ENCODE results near the gene FRYL. TPM values are rescaled to one million over a fixed set of nuclear protein-coding genes. Genes with fewer than 3 reads are reported as not detected.

FRYL gene
- total and polyA plus RNA-seq, 12 donors = 11.7 to 60.1 (median 36.4) TPM

DNA sequence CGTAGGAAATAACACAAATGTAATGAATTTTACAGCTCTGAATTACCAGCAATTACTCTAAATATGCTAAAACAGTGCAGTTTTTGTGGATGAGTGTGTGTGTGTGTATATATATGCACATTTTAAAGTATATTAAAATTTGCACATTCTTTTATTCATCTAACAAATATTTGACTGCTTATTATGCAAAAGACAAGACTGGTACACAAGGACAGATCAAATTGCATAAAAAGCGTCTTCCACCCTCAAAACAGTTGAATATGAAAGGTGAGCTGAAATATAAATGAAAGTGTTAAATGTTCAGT is 276.1 kb downstream of the FRYL start:
- no peak overlapping the region for H3K4me3 ChIP-seq
- ATAC-seq = no peak
- H3K9me3 ChIP-seq = no peaks in the 10 kb centered on the region
- intact Hi-C loops (cut with DNase I) = no loop called here
- WGBS, 2 donors = 91 to 93% methylated on average over 2 of the region's 2 CpGs
- no peak for DNase-seq
- no peaks in the 10 kb centered on the region for H3K27me3 ChIP-seq
- H3K36me3 ChIP-seq = peaks cover 0 to 100% (median 50%) of the 10 kb centered on the region in 9 donors
- H3K4me1 ChIP-seq = no peaks in the 10 kb centered on the region
- TF ChIP-seq, protein P1, sequence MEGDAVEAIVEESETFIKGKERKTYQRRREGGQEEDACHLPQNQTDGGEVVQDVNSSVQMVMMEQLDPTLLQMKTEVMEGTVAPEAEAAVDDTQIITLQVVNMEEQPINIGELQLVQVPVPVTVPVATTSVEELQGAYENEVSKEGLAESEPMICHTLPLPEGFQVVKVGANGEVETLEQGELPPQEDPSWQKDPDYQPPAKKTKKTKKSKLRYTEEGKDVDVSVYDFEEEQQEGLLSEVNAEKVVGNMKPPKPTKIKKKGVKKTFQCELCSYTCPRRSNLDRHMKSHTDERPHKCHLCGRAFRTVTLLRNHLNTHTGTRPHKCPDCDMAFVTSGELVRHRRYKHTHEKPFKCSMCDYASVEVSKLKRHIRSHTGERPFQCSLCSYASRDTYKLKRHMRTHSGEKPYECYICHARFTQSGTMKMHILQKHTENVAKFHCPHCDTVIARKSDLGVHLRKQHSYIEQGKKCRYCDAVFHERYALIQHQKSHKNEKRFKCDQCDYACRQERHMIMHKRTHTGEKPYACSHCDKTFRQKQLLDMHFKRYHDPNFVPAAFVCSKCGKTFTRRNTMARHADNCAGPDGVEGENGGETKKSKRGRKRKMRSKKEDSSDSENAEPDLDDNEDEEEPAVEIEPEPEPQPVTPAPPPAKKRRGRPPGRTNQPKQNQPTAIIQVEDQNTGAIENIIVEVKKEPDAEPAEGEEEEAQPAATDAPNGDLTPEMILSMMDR (IDR thresholded peaks at IDR 0.05) = no peak
- no peak overlapping the region for H3K27ac ChIP-seq

DNA sequence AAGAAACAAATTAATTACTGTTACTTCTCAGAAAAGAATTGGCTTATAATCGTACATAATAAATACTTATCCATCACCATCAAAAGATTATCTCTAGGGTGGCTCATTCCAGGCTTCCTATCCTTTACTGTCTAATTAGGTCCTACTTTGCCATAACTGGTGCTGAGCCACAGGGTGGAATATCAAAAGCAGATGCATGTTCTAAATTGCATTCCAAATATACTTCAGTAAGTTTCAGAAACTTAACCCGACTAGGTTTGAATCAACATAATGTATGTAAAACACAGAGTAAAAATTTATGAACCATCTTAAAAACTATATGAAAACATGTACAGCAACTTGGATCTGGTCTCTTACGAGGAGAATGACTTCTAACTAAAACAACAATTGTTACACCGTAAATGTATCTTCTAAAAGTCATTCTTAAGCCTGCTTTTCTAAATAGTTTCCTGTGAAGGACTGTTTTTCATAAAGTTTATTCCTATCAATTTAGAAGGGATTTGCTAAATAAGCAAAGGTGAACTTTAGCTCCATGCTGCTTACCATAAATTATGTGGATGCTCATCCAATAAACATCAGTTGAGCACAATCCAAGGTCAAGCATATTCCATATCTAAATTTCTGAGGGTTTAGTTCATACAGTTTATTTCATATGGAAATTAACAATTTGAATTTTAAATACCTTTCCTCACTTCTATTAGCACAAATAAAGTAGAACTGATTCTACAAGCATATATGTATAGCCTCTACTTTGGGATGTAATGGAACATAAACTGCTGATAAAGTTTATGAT is 276.6 kb downstream of the FRYL start:
- 70 to 72% methylated on average over 4 of the region's 4 CpGs for WGBS, 2 donors
- TF ChIP-seq, protein P1 (IDR thresholded peaks at IDR 0.05) = no peak
- DNase-seq (no peak), ATAC-seq (no peak)
- Histone ChIP-seq H3K4me3 (no peak overlapping the region), H3K36me3 (peaks cover 0 to 100% (median 52%) of the 10 kb centered on the region in 9 donors), H3K4me1 (no peaks in the 10 kb centered on the region), H3K27me3 (no peaks in the 10 kb centered on the region), H3K9me3 (no peaks in the 10 kb centered on the region), H3K27ac (no peak overlapping the region)
- intact Hi-C loops (cut with DNase I) = no loop called here

DNA sequence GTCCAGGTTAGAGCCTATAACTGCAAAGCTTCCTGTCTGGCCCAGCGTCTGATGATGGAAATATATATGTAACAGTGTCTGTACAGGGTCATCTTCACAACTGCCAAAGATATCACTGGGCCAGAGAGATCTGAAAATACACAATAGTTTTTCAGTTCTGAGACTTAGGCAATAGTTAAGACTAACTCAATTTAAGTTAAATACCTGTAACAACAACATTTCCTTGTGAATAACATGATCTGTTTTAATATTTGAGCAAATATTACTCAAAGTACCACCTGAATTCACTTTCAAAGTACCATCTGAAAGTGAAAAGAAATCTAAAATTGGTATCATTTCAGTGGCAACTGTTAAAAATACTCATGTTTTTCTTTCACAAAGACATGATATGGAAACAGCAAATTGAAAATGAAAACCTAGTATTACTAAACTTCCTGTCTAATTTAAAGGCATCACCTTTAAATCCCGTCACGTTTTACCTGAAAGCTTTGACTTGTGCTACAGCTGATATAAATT is 280.5 kb downstream of the FRYL start:
- no peaks in the 10 kb centered on the region for H3K27me3 ChIP-seq
- H3K36me3 ChIP-seq = peaks cover 0 to 87% (median 34%) of the 10 kb centered on the region in 9 donors
- no peaks in the 10 kb centered on the region for H3K9me3 ChIP-seq
- no peak overlapping the region for H3K4me3 ChIP-seq
- H3K4me1 ChIP-seq = no peaks in the 10 kb centered on the region
- 88 to 89% methylated on average over 3 of the region's 3 CpGs for WGBS, 2 donors
- TF ChIP-seq, protein P1 (IDR thresholded peaks at IDR 0.05) = no peak
- no peak for ATAC-seq
- no peak for DNase-seq
- H3K27ac ChIP-seq = no peak overlapping the region
- intact Hi-C loops (cut with DNase I) = no loop called here

DNA sequence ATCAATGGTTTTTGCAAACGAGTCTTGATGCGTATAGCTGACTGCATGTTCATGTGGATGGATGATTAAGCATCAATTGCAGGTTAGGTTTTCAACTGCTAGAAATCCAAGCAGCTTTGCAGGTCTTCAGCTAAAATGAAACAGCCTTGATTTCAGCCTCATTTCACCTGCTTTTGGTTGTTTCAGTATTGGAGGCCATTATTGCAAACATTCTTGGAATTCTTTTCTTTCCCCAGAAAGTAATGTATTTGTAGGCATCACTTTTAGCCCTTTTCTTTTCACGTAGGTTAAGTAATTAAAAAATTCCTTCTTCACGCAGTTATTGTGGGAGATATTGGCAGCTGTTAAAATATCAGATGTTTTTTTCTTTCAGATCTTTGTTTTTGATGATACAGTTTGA is 281.2 kb downstream of the FRYL start:
- Histone ChIP-seq H3K27me3 (no peaks in the 10 kb centered on the region), H3K9me3 (no peaks in the 10 kb centered on the region), H3K4me3 (no peak overlapping the region), H3K27ac (no peak overlapping the region), H3K36me3 (peaks cover 0 to 80% (median 34%) of the 10 kb centered on the region in 9 donors), H3K4me1 (no peaks in the 10 kb centered on the region)
- intact Hi-C loops (cut with DNase I) = no loop called here
- no peak for DNase-seq
- TF ChIP-seq, protein P1 (IDR thresholded peaks at IDR 0.05) = no peak
- WGBS, 2 donors = 95 to 96% methylated on average over 4 of the region's 4 CpGs
- no peak for ATAC-seq

Measured in heart right ventricle (tissue), 16 donors.